Neural progenitor cell (in vitro differentiated cells): ENCODE data around the gene AQP6.

Experiments
- CTCF ChIP-seq: fragments of 200-600 bp; sonication (generic); IDR thresholded peaks from 2 replicates; pipeline ENCODE4 v1.5.1; 2017; ENCODE audit warnings: antibody characterized with exemption, mild to moderate bottlenecking
- EZH2 ChIP-seq: fragments of 200-600 bp; sonication (generic); IDR thresholded peaks from 2 replicates; pipeline ENCODE4 v1.6.1; 2017; ENCODE audit warnings: antibody characterized with exemption, mild to moderate bottlenecking, moderate library complexity
- EZH2phosphoT487 ChIP-seq: fragments of 200-600 bp; sonication (generic); IDR thresholded peaks from 2 replicates; pipeline ENCODE4 v1.6.1; 2017; ENCODE audit warnings: antibody characterized with exemption

- TF ChIP-seq EZH2phosphoT487 (no peak), CTCF (no peak), EZH2 (no peak)
Observed at GRCh38 chr12:49947593-49948226, 25.0 kb upstream of the AQP6 start.
